GM12878 (cell line): ENCODE data around the gene CDH18. TPM values are rescaled to one million over a fixed set of nuclear protein-coding genes. Genes with fewer than 3 reads are reported as not detected.

Experiments
- ATAC-seq: fragments of 200-7000 bp; cut with Tn5 transposase; 3 replicates; pipeline ENCODE4 v1.9.1; 2020; ENCODE audit warnings: mild to moderate bottlenecking, moderate library complexity
- BruUV-seq: library from RNA; stranded (reverse); fragments of 400-500 nt; replicated peaks from 2 replicates; lab custom pipeline; 2021; lab: Mats Ljungman, UMichigan
- CTCF ChIA-PET: fragments of 300-600 bp; sonication (Branson Sonifier 250); formaldehyde crosslinking; extraction: SDS; loops from one replicate; lab custom pipeline; 2021; ENCODE audit warnings: inconsistent platforms; lab: Yijun Ruan, JAX
- POLR2A ChIA-PET: fragments of 350-600 bp; formaldehyde crosslinking; extraction: SDS; loops from one replicate; lab custom pipeline; 2021; ENCODE audit warnings: inconsistent platforms; lab: Charles Lee
- RAD21 ChIA-PET: fragments of 300-600 bp; sonication (Branson Sonifier 250); formaldehyde crosslinking; loops from one replicate; lab custom pipeline; 2023; ENCODE audit warnings: antibody characterized with exemption; ENCODE audit not compliant: unreplicated experiment; lab: Charles Lee
- SMC1A ChIA-PET: fragments of 300-600 bp; sonication (Branson Sonifier 250); formaldehyde crosslinking; loops from one replicate; lab custom pipeline; 2023; ENCODE audit not compliant: unreplicated experiment, uncharacterized antibody; lab: Charles Lee
- DNase-seq: peaks from one replicate; pipeline ENCODE4 v3.0.0-alpha.2; 2011; ENCODE audit warnings: low read depth, low spot score
- FAIRE-seq: peaks from 3 replicates; lab custom pipeline; 2011; peaks lifted over from hg19 to GRCh38; lab: Jason Lieb, UNC
- H2AFZ ChIP-seq: 2 replicates; pipeline ENCODE4 v1.6.0; 2011; ENCODE audit warnings: low read depth, low read length, control low read depth; ENCODE audit not compliant: control insufficient read depth
- H3K27ac ChIP-seq: 2 replicates; pipeline ENCODE4 v1.5.1; 2011; ENCODE audit warnings: control low read depth; ENCODE audit not compliant: control insufficient read depth, insufficient read depth
- H3K27me3 ChIP-seq, 2 experiments: replicated peaks in 1 of 2; 2 replicates each; pipeline versions ENCODE4 v1.6.0 to v1.6.1; 2011; ENCODE audit warnings: low read length in 1 of 2; ENCODE audit not compliant: control insufficient read depth in 2 of 2, insufficient read depth in 2 of 2
- H3K36me3 ChIP-seq, 2 experiments: 2 replicates each; pipeline ENCODE4 v1.5.1; 2011; ENCODE audit warnings: low read length in 1 of 2; ENCODE audit not compliant: control insufficient read depth in 2 of 2, insufficient read depth in 2 of 2
- H3K4me1 ChIP-seq: 2 replicates; pipeline ENCODE4 v1.6.1; 2011; ENCODE audit warnings: mild to moderate bottlenecking, low read length, moderate library complexity, mixed read lengths; ENCODE audit not compliant: control insufficient read depth, insufficient read depth
- H3K4me2 ChIP-seq: 2 replicates; pipeline ENCODE4 v1.6.0; 2011; ENCODE audit warnings: control low read depth; ENCODE audit not compliant: control insufficient read depth, insufficient read depth
- H3K4me3 ChIP-seq: fragments of 200-600 bp; sonication (generic); 2 replicates; pipeline ENCODE4 v1.5.1; 2016
- H3K79me2 ChIP-seq: 2 replicates; pipeline ENCODE4 v1.6.0; 2011; ENCODE audit warnings: low read length; ENCODE audit not compliant: control insufficient read depth, insufficient read depth
- H3K9ac ChIP-seq: 2 replicates; pipeline ENCODE4 v1.8.0; 2011; ENCODE audit warnings: low read length, control low read depth, mixed read lengths; ENCODE audit not compliant: control insufficient read depth, insufficient read depth
- H3K9me3 ChIP-seq: replicated peaks from 3 replicates; pipeline ENCODE4 v1.5.1; 2011; ENCODE audit warnings: mild to moderate bottlenecking, low read length; ENCODE audit not compliant: control insufficient read depth, insufficient read depth
- H4K20me1 ChIP-seq: 2 replicates; pipeline ENCODE4 v1.6.0; 2011; ENCODE audit not compliant: control insufficient read depth, insufficient read depth
- CREM ChIP-seq: IDR thresholded peaks from 2 replicates; pipeline ENCODE4 v1.6.1; 2014; ENCODE audit warnings: antibody characterized with exemption, low read depth
- E2F4 ChIP-seq: IDR thresholded peaks from 2 replicates; pipeline ENCODE4 v1.6.1; 2012; ENCODE audit warnings: low read depth, low read length, improper control_type of control experiment
- ELK1 ChIP-seq: IDR thresholded peaks from 2 replicates; pipeline ENCODE4 v1.6.1; 2012; ENCODE audit warnings: low read depth, low read length, improper control_type of control experiment
- MTA2 ChIP-seq: fragments of 450-650 bp; IDR thresholded peaks from 2 replicates; pipeline ENCODE4 v1.6.1; 2016; ENCODE audit warnings: low read depth, mild to moderate bottlenecking, moderate library complexity
- PBX3 ChIP-seq: IDR thresholded peaks from 2 replicates; pipeline ENCODE4 v1.6.1; 2011; ENCODE audit warnings: mild to moderate bottlenecking, low read depth, low read length, moderate library complexity; ENCODE audit not compliant: insufficient replicate concordance
- RCOR1 ChIP-seq: conservative IDR thresholded peaks from 2 replicates; pipeline ENCODE4 v1.6.1; 2012; ENCODE audit warnings: low read depth, low read length, improper control_type of control experiment
- in situ Hi-C: fragments of 300-500 bp; cut with MboI; formaldehyde crosslinking; loops from 9 replicates; pipeline ENCODE4 v1.14.3; 2018; ENCODE audit warnings: mixed read lengths
- intact Hi-C: fragments of 100-400 bp; cut with micrococcal nuclease; formaldehyde crosslinking; loops from one replicate; pipeline ENCODE4 v1.14.2; 2022; ENCODE audit not compliant: unreplicated experiment
- polyA plus RNA-seq, 11 experiments: library from polyadenylated mRNA; depleted of rRNA in 4 of 11; unstranded in 6 of 11; stranded (reverse) in 5 of 11; fragments of >200 nt; fragmentation: Nextera tagmentation in 4 of 11; fragmentation: Illumina TruSeq in 1 of 11; extraction: Ambion mirVana in 4 of 11; extraction: Trizol in 1 of 11; gene quantifications; 1 replicate in 1 of 11; 2 replicates in 10 of 11; pipeline versions ENCODE4 v1.2.1 to v1.2.3, GENCODE V29; 2011 to 2016; ENCODE audit warnings: inconsistent platforms in 2 of 11, missing spikeins in 2 of 11, low read depth in 1 of 11
- total RNA-seq, 4 experiments: library from RNA; depleted of rRNA in 3 of 4; stranded (reverse); fragments of >200 nt in 3 of 4; fragmentation: Illumina TruSeq in 1 of 4; extraction: Trizol in 1 of 4; gene quantifications; 2 replicates each; pipeline versions ENCODE4 v1.2.1 to v1.2.3, GENCODE V29; 2013 to 2021

The CDH18 gene
- total and polyA plus RNA-seq, 10 of the 15 experiments (the other 5 are each of a cell fraction or from before 2014, with no cell fraction given): 0.41 TPM; not detected in 9

GRCh38 chr5:20030125-20030524 is 42.1 kb upstream of the CDH18 start:
- intact Hi-C loops: no loop called here
- no peak overlapping the region for H2AFZ ChIP-seq
- RAD21 ChIA-PET: no interaction called here
- FAIRE-seq (no peak), ATAC-seq (no peak)
- no peak overlapping the region for H3K9ac ChIP-seq
- H3K4me1 ChIP-seq: no peaks in the 10 kb centered on the region
- in situ Hi-C loops: no loop called here
- BruUV-seq: no TSS peak
- SMC1A ChIA-PET: no interaction called here
- no peaks in the 10 kb centered on the region for H3K36me3 ChIP-seq
- no peak overlapping the region for H3K4me3 ChIP-seq
- TF ChIP-seq PBX3 (no peak), E2F4 (no peak), ELK1 (no peak), MTA2 (no peak), CREM (no peak), RCOR1 (no peak)
- TF ChIP-seq, all 136 proteins: peak for 0
- Histone ChIP-seq H3K79me2 (no peaks in the 10 kb centered on the region), H3K9me3 (no peaks in the 10 kb centered on the region), H3K4me2 (no peak overlapping the region), H3K27me3 (no peaks in the 10 kb centered on the region), H4K20me1 (no peaks in the 10 kb centered on the region), H3K27ac (no peak overlapping the region)
- no peak for DNase-seq
- ChIA-PET POLR2A (no interaction called here), CTCF (no interaction called here)
